Measurements from ENCODE around the gene DAPP1. TPM values are rescaled to one million over a fixed set of nuclear protein-coding genes. Genes with fewer than 3 reads are reported as not detected.
A peak's percentile ranks its signal among the peaks of the same experiment; 100 is the strongest.

DAPP1 gene
- total and polyA plus RNA-seq, 2 donors (not counting 1 experiment from before 2014, with no cell fraction given), result not detected

DNA sequence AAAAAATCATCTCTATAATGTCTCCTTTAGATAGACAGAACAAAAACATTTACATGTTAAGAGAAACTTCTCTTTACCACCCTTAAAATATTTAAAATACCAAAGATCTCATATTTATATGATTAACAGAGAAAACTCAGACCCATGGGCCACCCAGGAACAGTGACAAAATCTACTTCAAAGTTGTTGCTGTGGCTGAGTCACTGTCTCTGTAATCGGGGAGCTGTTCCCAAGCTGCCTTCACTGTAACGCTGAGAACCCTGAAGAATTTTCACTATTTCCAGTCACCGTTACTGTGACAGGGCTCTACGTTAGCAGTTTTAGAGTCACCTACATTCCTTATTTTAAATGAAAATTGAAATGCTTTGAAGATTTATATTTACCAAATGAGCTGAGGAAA is 9.0 kb upstream of the DAPP1 start:
- Histone ChIP-seq H3K4me2 (ENCODE audit: extremely low read depth, insufficient read depth, low read length) (no peak overlapping the region), H2AFZ (ENCODE audit: low read length) (no peak overlapping the region), H4K20me1 (ENCODE audit: control insufficient read depth, extremely low read depth, insufficient read depth, low read length) (no peaks in the 10 kb centered on the region), H3K79me2 (ENCODE audit: control insufficient read depth, insufficient read depth, low read length) (no peaks in the 10 kb centered on the region), H3K4me1 (ENCODE audit: control insufficient read depth, extremely low read depth, insufficient read depth, low read length) (no peaks in the 10 kb centered on the region), H3K4me3 (replicated peaks in 1 of 4; ENCODE audit: control extremely low read depth in 1 of 4, insufficient read depth in 1 of 4, low read depth in 3 of 4, low read length in 4 of 4) (no peak overlapping the region), H3K9ac (ENCODE audit: insufficient read depth, low read length) (no peak overlapping the region), H3K36me3 (ENCODE audit: control insufficient read depth, insufficient read depth, low read length) (no peaks in the 10 kb centered on the region), H3K9me3 (ENCODE audit: control insufficient read depth, insufficient read depth, low read depth, low read length) (no peaks in the 10 kb centered on the region), H3K27me3 (ENCODE audit: control insufficient read depth, insufficient read depth, low read length) (no peaks in the 10 kb centered on the region), H3K27ac (ENCODE audit: insufficient read depth, low read length) (no peak overlapping the region)
- TF ChIP-seq EZH2 (IDR thresholded peaks at IDR 0.05; ENCODE audit: low read length, missing control alignments), result no peak
- TF ChIP-seq, protein P1, sequence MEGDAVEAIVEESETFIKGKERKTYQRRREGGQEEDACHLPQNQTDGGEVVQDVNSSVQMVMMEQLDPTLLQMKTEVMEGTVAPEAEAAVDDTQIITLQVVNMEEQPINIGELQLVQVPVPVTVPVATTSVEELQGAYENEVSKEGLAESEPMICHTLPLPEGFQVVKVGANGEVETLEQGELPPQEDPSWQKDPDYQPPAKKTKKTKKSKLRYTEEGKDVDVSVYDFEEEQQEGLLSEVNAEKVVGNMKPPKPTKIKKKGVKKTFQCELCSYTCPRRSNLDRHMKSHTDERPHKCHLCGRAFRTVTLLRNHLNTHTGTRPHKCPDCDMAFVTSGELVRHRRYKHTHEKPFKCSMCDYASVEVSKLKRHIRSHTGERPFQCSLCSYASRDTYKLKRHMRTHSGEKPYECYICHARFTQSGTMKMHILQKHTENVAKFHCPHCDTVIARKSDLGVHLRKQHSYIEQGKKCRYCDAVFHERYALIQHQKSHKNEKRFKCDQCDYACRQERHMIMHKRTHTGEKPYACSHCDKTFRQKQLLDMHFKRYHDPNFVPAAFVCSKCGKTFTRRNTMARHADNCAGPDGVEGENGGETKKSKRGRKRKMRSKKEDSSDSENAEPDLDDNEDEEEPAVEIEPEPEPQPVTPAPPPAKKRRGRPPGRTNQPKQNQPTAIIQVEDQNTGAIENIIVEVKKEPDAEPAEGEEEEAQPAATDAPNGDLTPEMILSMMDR (conservative IDR thresholded peaks at IDR 0.05 in 1 of 2, IDR thresholded peaks at IDR 0.05 in 1 of 2; ENCODE audit: low read depth in 1 of 2, low read length in 2 of 2), result no peak
- no peak for DNase-seq (ENCODE audit: low read depth in 2 of 2)

DNA sequence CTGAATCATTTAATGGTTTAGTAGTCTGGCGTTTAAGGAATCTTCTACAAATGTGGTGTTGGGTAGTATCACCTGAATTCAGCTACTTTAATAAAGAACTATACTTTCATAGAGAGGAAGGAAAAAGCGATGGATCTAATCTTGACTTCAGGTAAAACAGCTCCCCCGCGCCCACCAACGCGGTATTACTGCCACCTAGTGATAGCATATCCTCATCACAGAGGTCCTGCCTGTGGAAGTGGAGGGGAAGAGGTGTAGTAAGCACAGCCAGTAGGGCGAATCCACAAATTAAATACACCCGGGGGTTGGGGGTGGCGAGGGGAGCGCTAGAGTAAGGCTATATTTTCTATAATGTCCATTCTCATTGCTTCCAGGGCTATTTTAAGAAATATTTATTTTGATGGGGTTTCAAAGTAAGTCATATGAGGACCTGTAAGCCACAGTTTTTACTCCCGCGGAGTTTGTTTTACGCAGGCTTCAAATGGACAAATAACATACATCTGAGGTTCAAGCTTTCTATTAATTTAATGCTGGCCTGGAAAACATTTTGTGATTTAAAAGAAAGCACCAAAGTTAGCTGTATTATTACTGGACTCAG is 8.3 kb upstream of the DAPP1 start:
- no peak overlapping the region for H2AFZ ChIP-seq (ENCODE audit: low read length)
- H3K27ac ChIP-seq (ENCODE audit: insufficient read depth, low read length), result no peak overlapping the region
- no peaks in the 10 kb centered on the region for H3K9me3 ChIP-seq (ENCODE audit: control insufficient read depth, insufficient read depth, low read depth, low read length)
- no peaks in the 10 kb centered on the region for H3K27me3 ChIP-seq (ENCODE audit: control insufficient read depth, insufficient read depth, low read length)
- H3K9ac ChIP-seq (ENCODE audit: insufficient read depth, low read length), result no peak overlapping the region
- H4K20me1 ChIP-seq (ENCODE audit: control insufficient read depth, extremely low read depth, insufficient read depth, low read length), result no peaks in the 10 kb centered on the region
- H3K4me2 ChIP-seq (ENCODE audit: extremely low read depth, insufficient read depth, low read length), result no peak overlapping the region
- TF ChIP-seq EZH2 (IDR thresholded peaks at IDR 0.05; ENCODE audit: low read length, missing control alignments), result no peak
- TF ChIP-seq, protein P1 (conservative IDR thresholded peaks at IDR 0.05 in 1 of 2, IDR thresholded peaks at IDR 0.05 in 1 of 2; ENCODE audit: low read depth in 1 of 2, low read length in 2 of 2), result peak; percentile 62 to 75
- DNase-seq (ENCODE audit: low read depth in 2 of 2), result peak; percentile 19 to 58
- no peak overlapping the region for H3K4me3 ChIP-seq (replicated peaks in 1 of 4; ENCODE audit: control extremely low read depth in 1 of 4, insufficient read depth in 1 of 4, low read depth in 3 of 4, low read length in 4 of 4)
- H3K36me3 ChIP-seq (ENCODE audit: control insufficient read depth, insufficient read depth, low read length), result no peaks in the 10 kb centered on the region
- H3K4me1 ChIP-seq (ENCODE audit: control insufficient read depth, extremely low read depth, insufficient read depth, low read length), result no peaks in the 10 kb centered on the region
- no peaks in the 10 kb centered on the region for H3K79me2 ChIP-seq (ENCODE audit: control insufficient read depth, insufficient read depth, low read length)

DNA sequence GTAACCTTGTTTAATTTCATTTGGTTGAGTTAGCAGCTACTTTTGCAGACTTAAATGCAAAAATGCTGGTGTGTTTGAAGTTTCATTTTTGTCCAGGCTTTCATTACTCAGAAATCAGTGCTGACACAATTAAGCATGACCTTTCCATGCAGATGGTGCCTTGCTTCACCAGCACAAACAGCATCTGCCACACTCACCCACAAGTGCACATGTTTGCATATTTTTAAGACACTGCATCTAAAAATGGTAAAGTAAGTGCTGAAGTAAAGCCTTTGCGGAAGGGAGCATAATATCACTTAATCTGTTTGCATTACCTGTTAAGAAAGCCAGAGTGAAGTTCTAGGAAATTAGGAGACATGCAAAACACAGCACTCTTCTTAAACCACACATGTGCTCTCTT is 7.3 kb upstream of the DAPP1 start:
- no peak overlapping the region for H3K27ac ChIP-seq (ENCODE audit: insufficient read depth, low read length)
- H4K20me1 ChIP-seq (ENCODE audit: control insufficient read depth, extremely low read depth, insufficient read depth, low read length), result no peaks in the 10 kb centered on the region
- H3K4me1 ChIP-seq (ENCODE audit: control insufficient read depth, extremely low read depth, insufficient read depth, low read length), result no peaks in the 10 kb centered on the region
- H3K4me2 ChIP-seq (ENCODE audit: extremely low read depth, insufficient read depth, low read length), result no peak overlapping the region
- no peaks in the 10 kb centered on the region for H3K27me3 ChIP-seq (ENCODE audit: control insufficient read depth, insufficient read depth, low read length)
- no peak for DNase-seq (ENCODE audit: low read depth in 2 of 2)
- no peaks in the 10 kb centered on the region for H3K36me3 ChIP-seq (ENCODE audit: control insufficient read depth, insufficient read depth, low read length)
- no peaks in the 10 kb centered on the region for H3K79me2 ChIP-seq (ENCODE audit: control insufficient read depth, insufficient read depth, low read length)
- no peak overlapping the region for H3K9ac ChIP-seq (ENCODE audit: insufficient read depth, low read length)
- no peak overlapping the region for H3K4me3 ChIP-seq (replicated peaks in 1 of 4; ENCODE audit: control extremely low read depth in 1 of 4, insufficient read depth in 1 of 4, low read depth in 3 of 4, low read length in 4 of 4)
- no peak for TF ChIP-seq EZH2 (IDR thresholded peaks at IDR 0.05; ENCODE audit: low read length, missing control alignments)
- TF ChIP-seq, protein P1 (conservative IDR thresholded peaks at IDR 0.05 in 1 of 2, IDR thresholded peaks at IDR 0.05 in 1 of 2; ENCODE audit: low read depth in 1 of 2, low read length in 2 of 2), result no peak
- no peaks in the 10 kb centered on the region for H3K9me3 ChIP-seq (ENCODE audit: control insufficient read depth, insufficient read depth, low read depth, low read length)
- no peak overlapping the region for H2AFZ ChIP-seq (ENCODE audit: low read length)

All from fibroblast of lung (primary cell).